NCI-H2107 treated with DMSO at 0.1 percent for 48 hours (cell line): ENCODE data around the gene PRDM11.
A peak's percentile ranks its signal among the peaks of the same experiment; 100 is the strongest.
"Not testable (repeated sequence)": the region's sequence is repeated elsewhere in the genome, so short reads cannot be mapped to it uniquely, and the experiment has no call there.

Experiments used
- DNase-seq: peaks from one replicate; lab custom pipeline; 2025; ENCODE audit not compliant: unreplicated experiment; lab: John Stamatoyannopoulos, UW

Gene PRDM11

DNA sequence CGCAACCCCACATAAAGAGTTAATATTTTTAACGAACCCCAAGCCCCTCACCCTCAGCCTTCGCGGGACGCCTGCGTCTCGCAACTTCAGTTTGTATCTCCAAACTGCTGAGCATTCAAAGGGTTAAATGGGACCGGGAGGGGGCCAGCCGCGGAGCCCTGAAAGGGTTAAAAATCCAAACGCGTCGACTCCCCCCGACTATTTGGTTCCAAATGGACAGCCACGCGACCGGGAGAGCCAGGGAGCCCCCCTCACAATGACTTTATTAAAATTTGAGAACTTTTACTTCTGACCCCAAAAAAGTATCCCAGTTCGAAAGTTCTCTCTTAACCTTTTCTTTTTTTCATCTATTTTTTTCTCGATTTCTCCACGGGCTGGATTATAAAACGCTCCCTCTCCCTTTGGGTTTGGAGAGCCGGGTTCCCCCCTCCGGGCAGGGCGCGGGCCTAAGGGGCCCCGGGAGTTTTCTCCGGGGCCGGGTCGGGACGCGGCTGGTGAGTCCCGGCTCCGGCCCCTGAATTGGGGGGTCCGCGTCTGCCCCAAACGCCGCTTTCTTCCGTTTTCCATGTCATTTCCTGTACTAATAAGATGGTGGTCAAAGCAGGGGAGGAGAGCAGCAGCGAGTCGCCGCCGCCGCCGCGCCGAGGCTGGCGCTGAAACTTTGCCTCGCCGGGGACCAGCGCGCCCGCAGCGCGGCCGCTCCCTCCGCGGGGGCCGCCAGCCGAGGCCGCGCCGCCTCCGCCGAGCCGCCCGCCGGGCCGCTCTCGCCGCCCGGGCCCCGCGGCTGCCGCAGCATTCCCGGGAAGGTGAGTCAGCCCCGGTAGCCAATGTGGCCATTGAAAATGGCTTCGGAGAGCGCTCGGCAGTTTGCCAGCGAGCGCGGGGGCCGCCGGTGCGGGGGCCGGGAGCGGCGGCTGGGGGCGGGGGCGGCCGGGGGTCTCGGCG is at the start of gene PRDM11:
Gene PRDM11 (plus strand): TSS at position 568 of the 945 bp plus-strand sequence. CDS start 35,128 bp downstream, outside the sequence.
- DNase-seq, result peak; percentile 10

DNA sequence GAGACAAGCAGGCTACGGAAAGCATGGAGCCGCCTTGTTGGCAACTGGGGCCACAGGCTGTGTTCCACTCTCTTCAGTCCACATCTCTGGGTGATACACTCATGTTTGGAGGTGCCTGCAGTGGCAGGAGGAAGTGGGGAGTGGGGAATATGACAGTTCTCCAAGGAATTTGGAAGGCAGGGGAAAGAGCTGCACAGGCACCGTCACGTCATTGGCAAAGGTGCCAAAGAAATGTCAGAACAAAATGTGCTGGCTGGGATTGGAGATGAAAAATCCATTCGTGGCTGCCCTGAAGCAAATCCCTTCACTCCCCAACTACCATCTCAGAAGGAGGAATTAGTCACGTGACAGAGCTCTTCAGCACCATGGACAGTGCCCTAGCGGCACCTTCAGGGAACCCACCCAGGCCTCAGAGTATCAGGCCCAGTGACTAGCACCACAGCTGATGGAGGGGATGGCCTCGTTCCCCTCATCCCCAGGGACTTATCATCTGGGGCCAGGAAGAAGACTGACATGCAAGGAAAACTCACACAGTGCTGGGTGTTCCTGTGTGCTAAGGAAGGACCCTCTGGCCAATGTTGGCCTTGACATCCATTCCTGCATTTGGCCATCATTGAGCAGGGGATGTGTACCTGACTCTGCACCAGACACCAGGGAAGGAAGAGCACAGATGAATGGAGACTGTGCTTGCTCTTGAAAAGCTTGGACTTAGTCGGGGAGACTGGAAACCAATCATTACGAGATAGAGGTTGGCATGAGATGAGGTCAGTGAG is 48.5 kb upstream of the PRDM11 start:
- no peak for DNase-seq

DNA sequence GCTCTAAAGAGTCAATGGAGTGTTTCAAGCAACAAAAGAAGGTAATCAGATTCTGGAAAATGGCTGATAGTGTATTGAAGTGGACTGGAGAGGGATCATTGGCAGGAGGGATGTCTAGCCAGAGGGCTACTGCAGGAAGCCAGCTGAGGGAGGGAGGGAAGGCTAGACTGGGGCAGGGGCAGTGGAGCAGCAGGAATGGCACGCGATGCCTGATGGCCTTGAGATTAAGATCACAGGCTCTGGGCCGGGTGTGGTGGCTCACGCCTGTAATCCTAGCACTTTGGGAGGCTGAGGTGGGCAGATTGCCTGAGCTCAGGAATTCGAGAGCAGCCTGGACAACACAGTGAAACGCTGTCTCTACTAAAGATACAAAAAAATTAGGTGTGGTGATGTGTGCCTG is 47.5 kb upstream of the PRDM11 start:
- no peak for DNase-seq

DNA sequence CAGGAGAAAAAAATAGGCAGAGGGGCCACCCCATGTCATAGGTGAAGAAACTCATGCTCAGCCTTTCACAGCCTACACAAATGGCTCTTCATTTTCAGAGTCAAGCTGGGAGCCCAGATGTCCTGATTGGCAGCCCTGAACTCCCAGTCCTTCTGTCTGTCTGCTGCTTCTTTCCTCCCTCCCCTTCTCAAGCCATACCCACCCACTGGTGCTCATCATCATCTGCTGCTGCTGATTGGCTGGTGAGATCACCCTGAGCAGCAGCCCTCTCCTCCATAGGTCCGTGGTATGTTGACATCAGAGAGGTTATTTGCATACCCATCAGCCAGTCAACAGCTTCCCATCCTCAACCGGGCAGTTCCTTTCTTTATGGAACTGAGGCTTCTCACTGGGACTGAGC is 46.1 kb upstream of the PRDM11 start:
- DNase-seq, result no peak

DNA sequence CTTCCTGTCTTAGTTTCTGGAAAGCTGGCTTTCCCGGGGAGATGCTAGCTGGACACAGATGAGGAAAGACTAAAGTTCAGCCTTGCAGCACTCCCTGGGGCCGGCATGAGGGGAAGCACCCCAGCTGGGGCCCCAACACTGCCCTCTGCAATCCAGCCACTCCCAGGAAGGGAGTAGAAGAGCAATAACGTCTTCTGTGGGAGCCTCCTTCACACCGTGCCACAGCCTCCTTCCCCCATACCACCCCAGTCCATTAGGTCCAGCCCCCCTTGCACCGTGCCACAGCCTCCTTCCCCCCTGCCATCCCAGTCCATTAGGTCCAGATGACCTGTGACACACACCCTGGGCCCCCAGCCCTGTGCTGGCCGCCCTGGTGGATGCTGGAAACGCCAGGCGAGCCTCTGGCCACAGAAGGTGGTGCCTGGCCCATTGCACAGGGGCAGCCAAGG is 44.1 kb upstream of the PRDM11 start:
- no peak for DNase-seq

DNA sequence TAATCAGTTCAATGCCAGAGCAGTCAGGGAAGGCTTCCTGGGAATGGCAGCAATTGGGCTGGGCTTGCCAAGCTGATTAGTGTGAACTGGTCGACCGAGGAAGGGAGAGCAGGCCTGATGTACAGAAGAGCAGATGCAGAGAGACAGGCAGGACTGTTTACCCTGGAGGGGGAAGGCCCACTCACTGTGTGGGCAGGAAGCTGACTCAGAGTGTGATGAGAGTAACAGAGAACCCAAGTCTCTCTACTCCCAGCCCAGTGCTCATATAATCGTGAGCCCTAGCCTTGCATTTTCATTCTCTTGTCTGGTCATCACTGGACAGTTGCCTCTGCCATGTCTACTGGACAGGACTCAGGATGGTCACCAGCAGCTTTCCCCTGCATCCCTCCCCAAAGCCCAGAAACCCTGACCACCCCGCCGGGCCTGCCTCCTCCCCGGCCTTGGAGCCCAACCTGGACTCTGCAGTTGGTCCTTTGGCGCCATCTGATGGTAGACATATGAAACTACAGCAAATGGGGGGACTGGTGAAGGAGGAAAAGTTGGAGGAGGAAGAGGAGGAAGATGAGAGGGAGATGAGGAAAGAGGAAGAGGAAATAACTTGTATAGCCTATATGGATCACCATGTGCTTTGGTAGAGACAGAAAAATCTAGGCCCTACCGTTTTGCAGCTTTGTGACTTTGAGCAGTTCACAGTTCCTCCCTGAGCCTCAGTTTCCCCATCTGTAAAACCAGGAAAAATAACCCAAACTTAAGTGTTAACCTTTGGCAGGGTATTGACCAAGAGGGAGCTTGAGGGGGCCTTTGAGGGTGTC is 43.4 kb upstream of the PRDM11 start:
- peak; percentile 51 for DNase-seq

DNA sequence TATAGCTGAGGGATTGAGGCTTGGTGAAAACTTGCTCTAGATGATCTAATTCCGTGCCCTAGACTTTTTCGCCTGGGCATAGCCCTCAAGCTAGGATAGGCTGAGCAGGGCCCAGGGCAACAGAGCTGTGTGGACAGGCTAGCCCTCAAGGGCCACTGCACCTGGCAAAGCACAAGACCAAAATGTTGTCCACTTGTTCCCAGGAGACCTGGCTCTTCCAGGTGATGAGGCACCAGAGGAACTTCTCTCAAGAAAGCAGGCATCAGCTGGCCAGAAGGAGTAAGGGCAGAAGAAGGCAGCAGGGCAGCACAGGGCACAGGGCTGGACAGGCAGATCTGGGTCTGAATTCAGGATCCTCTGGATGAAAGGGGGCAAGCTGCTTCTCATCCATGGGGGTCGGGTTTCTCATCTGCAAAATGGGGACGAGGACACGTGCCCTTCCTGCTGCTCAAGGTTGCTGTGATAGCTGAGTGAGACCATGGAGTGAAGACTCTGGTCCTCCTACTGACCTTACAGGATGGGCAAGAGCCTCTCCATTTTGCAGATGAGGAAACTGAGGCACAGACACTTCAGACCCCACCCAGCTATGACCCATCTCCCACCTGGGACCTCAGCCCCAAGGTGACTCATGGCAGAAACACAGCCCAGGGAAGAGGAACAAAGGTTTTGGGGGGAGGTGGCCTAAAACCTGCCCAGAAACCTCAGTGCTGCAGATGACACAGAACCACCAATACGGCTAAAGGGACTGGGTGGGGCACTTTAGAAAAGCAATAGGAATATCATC is 42.2 kb upstream of the PRDM11 start:
- DNase-seq, result no peak

DNA sequence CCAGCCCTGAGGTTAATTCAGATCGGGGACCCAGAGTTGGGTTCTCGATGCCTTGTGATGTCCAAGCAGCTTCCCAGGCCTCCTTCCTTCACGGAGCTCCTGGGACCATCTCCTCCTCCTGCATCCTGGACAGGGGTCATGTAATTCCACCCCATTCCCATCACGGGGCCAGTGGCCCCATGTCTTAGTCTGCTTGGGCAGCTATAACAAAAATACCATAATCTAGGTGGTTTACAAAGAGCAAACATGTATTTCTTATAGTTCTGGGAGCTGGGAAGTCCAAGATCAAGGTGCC is 41.7 kb upstream of the PRDM11 start:
- DNase-seq, result no peak

DNA sequence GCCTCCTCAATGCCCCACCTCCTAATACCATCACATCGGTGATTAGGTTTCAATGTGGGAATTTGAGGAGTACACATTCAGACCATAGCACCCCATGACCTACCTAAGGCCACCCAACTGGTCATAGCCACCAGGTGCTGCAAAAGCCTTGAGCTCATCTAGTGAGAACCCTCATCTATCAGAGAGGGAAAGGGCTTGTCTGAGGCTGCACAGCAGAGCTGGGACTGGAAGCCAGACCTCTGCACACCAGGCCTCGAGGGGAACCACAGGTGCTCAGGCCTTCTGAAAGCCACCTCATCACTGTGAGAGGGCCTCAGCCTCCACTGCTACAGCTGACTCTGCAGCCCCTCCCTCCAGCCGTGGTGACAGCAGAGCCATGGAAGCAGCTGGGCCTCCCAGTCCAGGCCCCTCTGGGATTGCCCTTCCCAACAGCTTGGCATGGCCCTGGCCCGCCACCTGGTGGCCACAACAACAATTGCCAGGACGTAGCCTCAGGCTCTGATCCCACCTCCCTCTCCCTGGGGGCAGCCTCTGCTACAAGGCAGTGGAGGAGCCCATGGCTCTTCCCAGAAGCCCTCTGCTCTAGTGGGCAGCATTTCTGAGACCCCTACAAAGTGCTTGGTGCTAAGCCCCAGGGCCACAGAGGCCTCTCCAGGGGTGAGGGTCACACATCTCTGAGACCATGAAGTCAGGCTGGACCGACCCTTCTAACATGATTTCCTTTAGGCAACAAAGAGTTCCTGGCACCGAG is 41.0 kb upstream of the PRDM11 start:
- DNase-seq, result peak; percentile 58

DNA sequence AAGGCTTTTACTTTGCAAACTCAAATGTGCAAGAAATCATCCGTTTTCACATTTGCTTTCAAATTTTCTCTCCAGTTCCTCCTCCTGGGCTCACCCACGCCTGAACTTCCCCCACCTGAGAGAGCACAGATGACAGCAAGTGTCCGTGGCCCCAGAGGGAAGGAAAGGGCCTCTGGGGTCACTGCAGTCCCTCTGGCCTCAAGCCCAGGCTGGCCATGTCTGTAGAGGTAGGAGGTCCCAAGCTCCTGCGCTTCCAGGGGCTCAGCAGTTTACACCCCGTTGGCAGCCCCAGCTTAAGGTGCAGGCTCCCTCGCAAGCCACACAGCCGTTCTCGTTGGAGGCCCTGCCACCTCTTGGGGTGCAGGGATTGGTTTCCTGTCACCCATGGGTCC is 40.5 kb upstream of the PRDM11 start:
- no peak for DNase-seq

DNA sequence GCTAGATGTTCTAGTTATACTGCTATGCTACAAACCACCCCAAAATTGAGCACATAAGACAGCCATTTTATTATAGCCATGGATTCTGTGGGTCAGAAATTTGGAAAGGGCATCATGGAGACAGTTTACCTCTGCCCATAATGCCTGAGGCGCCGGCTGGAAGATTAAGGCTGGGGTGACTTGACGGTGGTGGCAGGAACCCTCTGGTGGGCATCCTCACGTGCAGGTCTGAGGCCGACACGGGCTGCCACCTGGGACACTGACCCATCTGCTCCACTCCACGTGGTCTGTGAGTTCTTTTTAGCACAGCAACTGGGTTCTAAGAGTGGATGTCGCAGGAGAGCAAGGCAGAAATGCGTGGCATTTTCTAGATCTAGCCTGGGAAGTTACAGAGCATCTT is 40.0 kb upstream of the PRDM11 start:
- DNase-seq, result no peak

DNA sequence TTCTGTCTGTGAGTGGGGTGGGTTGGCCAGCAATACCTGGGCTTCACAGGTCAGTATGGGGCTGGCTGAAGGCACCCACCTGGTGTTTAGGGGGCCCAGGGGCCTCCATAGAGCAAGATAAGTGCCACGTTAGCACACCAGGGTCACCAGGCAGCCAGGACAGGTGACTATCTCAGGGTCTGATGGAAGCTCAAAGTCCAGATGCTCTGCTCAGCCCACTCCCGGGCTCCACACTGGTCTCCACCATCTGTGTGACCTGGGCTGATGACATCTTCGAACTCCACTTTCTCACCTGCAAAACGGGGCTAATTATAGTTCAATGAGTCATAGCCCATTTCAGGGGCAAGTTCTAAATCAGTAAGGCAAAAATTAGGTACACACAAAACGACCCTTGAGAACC is 39.4 kb upstream of the PRDM11 start:
- no peak for DNase-seq

DNA sequence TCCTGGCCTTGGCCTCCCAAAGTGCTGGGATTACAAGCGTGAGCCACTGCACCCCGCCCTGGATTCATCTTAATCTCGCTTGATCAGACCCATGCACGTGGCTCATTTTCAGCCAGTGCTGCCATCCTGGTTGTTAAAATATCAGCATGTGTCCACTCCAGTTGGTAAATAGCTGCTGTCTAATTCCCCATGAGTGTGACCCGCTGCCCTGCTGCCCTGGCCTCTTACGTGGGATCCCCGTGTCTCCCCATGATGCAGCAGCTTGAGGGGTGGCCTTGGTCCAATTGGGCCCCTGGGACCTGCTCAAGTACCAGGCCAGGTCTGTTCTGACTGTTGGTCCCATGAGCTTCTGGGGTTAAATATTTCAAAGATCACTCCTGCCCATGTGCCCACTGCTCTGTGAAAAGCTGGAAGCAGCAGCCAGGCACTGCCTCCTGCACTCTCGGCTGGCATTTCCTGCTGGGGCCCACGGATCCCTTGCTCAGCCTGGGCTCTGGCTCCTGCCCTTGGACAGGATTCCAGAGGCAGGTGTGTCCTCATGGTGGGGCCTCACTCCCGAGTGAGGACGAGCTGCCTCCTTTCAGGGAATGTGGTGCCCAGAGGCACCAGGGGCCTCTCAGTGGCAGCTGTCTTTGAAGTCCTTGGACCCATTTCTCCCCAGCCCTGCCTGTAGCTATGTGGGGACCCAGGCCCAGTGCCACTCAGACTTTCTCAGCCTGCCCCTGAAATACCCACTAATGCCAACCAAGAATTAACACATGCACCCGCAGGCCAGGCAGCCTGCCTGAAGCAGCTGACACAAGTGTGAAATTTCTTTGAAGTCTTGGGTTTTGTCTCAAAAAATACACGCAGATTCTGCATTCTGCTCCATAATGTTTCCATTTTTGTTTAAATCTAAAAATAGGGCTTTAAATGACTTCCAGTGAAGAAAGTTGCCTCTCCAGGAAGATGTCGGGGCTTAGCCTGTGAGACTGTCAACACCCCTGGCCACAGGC is 38.1 kb upstream of the PRDM11 start:
- DNase-seq, result no peak

DNA sequence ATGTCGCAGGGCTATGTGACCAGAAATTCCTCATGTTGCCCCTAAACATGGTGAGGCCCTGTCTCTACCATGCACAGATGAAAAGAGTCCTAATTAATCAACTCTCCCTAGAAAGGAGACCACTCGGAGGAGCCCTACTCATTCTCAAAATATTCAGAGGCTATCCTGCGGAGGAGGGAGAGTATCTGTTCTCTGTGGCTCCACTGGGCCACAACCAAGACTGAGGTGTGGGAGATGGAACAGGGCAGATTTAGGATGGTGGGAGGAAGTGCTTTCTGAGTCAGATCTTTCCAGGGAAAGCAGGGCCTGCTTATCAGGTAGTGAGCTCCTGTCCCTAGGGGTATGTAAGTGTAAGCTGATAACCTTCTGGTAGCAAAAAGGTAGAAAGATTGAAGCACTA is 37.0 kb upstream of the PRDM11 start:
- DNase-seq, result no peak

DNA sequence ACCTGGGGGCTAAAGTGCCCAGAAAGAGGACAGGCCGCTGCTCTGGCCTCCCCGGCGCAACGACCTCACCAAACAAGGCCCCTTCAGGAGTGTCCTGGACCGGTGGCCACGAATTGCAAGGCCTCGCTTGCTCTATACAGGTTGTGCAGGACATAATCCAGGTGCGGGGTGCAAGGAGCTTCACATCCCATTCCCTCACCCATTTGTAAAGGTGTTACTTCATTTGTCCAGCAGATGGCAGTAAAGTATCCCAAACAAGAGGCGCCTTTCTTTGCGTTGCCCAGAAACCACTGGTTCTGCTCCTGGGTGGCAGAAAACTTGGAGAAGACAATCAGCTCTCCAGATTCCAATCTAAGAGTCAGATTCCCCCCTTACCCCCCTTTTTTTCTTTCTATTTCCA is 35.9 kb upstream of the PRDM11 start:
- DNase-seq, result peak; percentile 52

DNA sequence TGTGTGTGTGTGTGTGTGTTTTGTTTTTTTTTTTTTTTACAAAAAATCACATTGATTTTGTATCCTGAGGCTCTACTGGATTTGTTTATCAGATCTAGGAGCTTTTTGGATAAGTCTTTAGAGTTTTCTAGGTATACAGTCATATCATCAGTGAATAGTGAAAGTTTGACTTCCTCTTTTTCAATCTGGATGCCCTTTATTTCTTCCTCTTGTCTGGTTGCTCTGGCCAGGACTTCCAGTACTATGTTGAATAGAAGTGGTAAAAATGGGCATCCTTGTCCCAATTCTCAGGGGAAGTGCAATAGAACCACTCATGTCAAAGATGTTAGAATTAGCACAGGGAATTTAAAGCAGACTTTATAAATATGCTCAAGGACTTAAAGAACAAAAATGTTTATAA is 32.6 kb upstream of the PRDM11 start:
- DNase-seq, result no peak

DNA sequence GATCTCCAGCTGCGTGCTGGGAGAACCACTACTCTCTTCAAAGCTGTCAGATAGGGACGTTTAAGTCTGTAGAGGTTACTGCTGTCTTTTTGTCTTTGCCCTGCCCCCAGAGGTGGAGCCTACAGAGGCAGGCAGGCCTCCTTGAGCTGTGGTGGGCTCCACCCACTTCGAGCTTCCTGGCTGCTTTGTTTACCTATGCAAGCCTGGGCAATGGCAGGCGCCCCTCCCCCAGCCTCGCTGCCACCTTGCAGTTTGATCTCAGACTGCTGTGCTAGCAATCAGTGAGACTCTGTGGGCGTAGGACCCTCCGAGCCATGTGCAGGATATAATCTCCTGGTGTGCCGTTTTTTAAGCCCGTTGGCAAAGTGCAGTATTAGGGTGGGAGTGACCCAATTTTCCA is 18.6 kb upstream of the PRDM11 start:
- DNase-seq, result not testable (repeated sequence)

DNA sequence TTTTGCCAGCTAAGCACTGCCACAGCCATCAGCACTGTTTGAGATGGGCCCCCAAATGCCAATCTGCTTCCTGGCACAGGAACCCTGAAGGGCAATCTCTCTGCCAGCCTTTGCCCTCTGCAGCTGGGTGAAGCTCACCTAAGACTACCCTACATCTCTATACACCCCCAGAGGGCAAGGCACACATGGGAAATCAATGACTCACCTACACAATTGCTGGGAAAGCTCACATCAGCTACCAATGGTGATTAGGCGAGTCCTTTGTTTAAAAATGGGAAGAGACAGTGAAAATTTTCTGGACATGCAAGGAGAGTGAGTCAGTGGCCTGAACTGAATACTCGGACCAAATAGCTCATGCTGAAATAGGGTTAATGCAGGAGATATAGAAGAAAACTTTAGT is 12.6 kb upstream of the PRDM11 start:
- DNase-seq, result no peak

DNA sequence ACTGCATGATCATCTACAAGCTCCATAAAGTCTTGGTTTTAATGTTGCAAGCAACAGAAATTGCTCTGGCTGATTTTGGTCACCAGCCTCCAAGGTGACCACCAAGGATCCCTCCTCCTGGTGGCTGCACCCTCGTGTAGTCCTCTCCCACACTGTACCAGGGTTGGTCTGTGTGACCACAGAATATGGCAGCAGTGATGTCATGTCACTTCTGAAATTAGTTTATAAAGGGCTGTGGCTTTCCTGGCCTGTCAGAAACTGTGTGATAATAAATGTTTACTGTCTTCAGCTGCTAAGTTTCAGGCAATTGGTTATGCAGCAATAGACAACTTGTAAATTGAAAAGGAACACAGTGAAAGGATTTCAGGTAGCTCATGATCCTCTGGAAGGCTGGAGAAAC is 5.3 kb upstream of the PRDM11 start:
- no peak for DNase-seq
